RWPE2 (cell line): ENCODE results near the gene HGD.

Source experiments
- ATAC-seq: fragments of 200-7000 bp; cut with Tn5 transposase; 3 replicates; pipeline ENCODE4 v1.9.1; 2021; ENCODE audit warnings: low read depth
- DNase-seq: peaks from one replicate; pipeline ENCODE4 v3.0.0-alpha.2; 2020; ENCODE audit warnings: low spot score
- H3K27ac ChIP-seq: fragments of 450-650 bp; 2 replicates; pipeline ENCODE4 v1.5.1; 2017; ENCODE audit warnings: mild to moderate bottlenecking; ENCODE audit not compliant: poor library complexity, severe bottlenecking
- H3K27me3 ChIP-seq: fragments of 250-450 bp; sonication (Bioruptor Pico); 2 replicates; pipeline ENCODE4 v1.5.1; 2021; ENCODE audit warnings: mild to moderate bottlenecking, moderate library complexity; ENCODE audit not compliant: insufficient read depth, poor library complexity, severe bottlenecking
- H3K36me3 ChIP-seq: fragments of 250-450 bp; sonication (Bioruptor Pico); 2 replicates; pipeline ENCODE4 v1.5.1; 2020; ENCODE audit warnings: low read depth, mild to moderate bottlenecking, moderate library complexity
- H3K4me1 ChIP-seq: fragments of 250-450 bp; sonication (Bioruptor Pico); 2 replicates; pipeline ENCODE4 v1.5.1; 2021; ENCODE audit warnings: mild to moderate bottlenecking, moderate library complexity; ENCODE audit not compliant: insufficient read depth, poor library complexity, severe bottlenecking
- H3K4me3 ChIP-seq: fragments of 250-450 bp; sonication (Bioruptor Pico); 2 replicates; pipeline ENCODE4 v1.5.1; 2021; ENCODE audit warnings: mild to moderate bottlenecking, moderate library complexity; ENCODE audit not compliant: severe bottlenecking
- H3K9me3 ChIP-seq: fragments of 250-450 bp; sonication (Bioruptor Pico); 2 replicates; pipeline ENCODE4 v1.5.1; 2021; ENCODE audit warnings: mild to moderate bottlenecking, moderate library complexity; ENCODE audit not compliant: severe bottlenecking
- CTCF ChIP-seq: fragments of 450-650 bp; IDR thresholded peaks from one replicate; pipeline ENCODE4 v1.5.1; 2017; ENCODE audit warnings: mild to moderate bottlenecking, moderate library complexity; ENCODE audit not compliant: poor library complexity, severe bottlenecking

HGD gene

DNA sequence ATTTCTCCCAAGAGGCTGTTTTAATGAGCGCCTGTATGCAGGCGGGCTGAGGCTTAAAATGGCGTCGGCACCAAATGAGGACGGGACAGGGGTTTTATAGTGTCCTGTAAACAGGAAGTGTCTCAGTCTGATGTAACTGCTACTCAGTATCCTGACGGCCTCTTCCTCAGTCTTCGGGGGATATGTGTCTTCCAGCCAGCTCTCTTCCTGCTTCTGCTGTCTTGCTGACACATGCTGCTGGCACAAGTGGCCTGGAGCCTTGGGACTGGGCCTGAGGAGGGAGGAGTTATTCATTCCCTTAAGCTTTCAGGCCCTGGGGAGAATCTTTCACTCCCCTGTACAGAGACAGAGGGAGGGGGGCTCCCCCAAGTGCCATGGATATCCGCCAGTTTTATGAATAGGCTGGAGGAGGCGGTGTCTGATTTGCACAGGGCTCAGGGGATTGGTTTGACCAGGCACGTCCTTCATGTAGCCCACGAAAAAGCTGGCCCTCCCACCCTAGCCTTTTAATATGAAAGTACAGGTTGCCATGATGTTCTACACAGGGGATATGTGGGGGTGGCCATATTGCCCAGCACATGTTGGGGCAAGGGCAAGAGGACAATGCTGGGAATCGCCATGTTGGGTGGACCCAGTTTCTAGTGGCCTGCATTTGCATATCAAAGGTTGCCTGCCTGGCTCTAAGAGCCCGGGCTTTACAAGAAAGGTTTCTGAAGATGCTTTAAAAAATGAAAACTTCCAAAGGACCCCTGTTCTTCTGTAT is 66.0 kb downstream of the HGD start:
- H3K27ac ChIP-seq: no peak overlapping the region
- H3K4me3 ChIP-seq: no peak overlapping the region
- no peak for TF ChIP-seq CTCF

DNA sequence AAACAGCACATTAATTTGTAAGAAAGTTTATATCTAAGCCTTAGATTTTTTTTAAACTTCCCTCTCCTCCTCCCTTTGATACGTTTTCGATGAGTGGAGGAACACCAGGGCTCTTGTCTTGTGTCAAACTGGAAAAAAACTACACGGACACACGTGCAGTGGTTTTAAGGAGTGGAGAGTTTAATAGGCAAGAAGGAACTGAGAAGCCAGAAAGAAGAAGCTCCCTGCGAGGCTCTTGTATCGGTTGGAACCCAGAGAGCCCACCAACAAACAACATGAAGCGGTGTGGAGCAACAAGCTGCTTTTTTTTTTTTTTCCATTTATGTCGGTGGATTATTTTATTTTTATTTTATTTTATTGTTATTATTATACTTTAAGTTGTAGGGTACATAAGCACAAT is 67.3 kb downstream of the HGD start:
- Histone ChIP-seq H3K27me3 (no peaks in the 10 kb centered on the region), H3K9me3 (no peaks in the 10 kb centered on the region), H3K36me3 (no peaks in the 10 kb centered on the region), H3K27ac (no peak overlapping the region), H3K4me1 (no peaks in the 10 kb centered on the region), H3K4me3 (no peak overlapping the region)
- no peak for ATAC-seq
- no peak for TF ChIP-seq CTCF
- DNase-seq: no peak

More for the DNA sequence above, 66.0 kb downstream of the HGD start:
- Histone ChIP-seq H3K4me1 (no peaks in the 10 kb centered on the region), H3K9me3 (no peaks in the 10 kb centered on the region), H3K36me3 (no peaks in the 10 kb centered on the region), H3K27me3 (no peaks in the 10 kb centered on the region)
- no peak for DNase-seq
- no peak for ATAC-seq

DNA sequence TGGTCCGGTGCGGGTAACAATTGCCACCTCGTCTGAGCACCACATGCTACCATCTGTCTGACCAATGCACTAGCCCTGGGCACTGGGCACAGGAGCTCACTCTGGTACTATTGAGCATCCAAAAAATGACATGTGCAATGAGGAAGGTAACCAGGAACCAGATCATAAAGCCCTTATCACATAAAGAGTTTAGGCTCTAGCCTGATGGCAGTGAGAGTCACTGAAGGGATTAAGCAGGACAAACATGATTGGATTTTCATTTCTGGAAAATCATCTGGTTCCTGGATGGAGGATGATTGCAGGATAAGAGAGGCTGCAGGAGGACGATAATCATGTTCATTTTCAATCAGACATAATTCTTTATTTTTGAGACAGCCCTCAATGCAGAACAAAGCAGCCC is 73.5 kb downstream of the HGD start:
- no peak overlapping the region for H3K27ac ChIP-seq
- no peaks in the 10 kb centered on the region for H3K36me3 ChIP-seq
- ATAC-seq (no peak), DNase-seq (no peak)
- H3K4me1 ChIP-seq: no peaks in the 10 kb centered on the region
- no peaks in the 10 kb centered on the region for H3K9me3 ChIP-seq
- H3K4me3 ChIP-seq: no peak overlapping the region
- TF ChIP-seq CTCF: no peak
- no peaks in the 10 kb centered on the region for H3K27me3 ChIP-seq

DNA sequence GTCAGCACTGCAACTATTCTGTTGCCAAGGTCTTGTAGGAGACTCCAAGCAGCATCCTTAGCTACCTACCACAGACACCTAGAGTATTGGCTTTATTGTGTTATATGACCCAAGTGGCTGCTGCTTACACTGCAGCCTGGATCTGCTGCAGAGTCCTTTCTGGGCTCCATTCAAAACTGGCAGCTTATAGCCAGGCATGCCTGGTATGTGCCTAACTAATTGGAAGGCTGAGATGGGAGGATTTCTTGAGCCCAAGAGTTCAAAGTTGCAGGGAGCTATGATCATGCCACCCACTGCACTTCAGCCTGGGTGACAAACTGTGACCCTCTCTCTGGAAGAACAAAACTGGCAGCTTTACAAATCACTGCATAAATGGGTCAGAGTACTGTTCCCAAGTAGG is 77.3 kb downstream of the HGD start:
- Histone ChIP-seq H3K9me3 (no peaks in the 10 kb centered on the region), H3K27ac (no peak overlapping the region), H3K36me3 (peaks cover 29% of the 10 kb centered on the region), H3K4me1 (no peaks in the 10 kb centered on the region), H3K4me3 (no peak overlapping the region), H3K27me3 (no peaks in the 10 kb centered on the region)
- ATAC-seq (peak; percentile 21; the same call in 1 of the 3 replicates), DNase-seq (no peak)
- no peak for TF ChIP-seq CTCF

- no peaks in the 10 kb centered on the region for H3K4me1 ChIP-seq
- DNase-seq (no peak), ATAC-seq (no peak)
- no peak overlapping the region for H3K27ac ChIP-seq
- H3K36me3 ChIP-seq: peaks cover 33% of the 10 kb centered on the region
- TF ChIP-seq CTCF: no peak
- no peak overlapping the region for H3K4me3 ChIP-seq
- H3K27me3 ChIP-seq: no peaks in the 10 kb centered on the region
- H3K9me3 ChIP-seq: no peaks in the 10 kb centered on the region
Measured at GRCh38 chr3:120604382-120604781, 77.7 kb downstream of the HGD start.
